HepG2 (cell line): ENCODE measurements around the gene LST1. TPM values are rescaled to one million over a fixed set of nuclear protein-coding genes. Genes with fewer than 3 reads are reported as not detected.

Experiments
- ATAC-seq: fragments of 200-7000 bp; cut with Tn5 transposase; 3 replicates; pipeline ENCODE4 v1.9.1; 2020; ENCODE audit warnings: mild to moderate bottlenecking, moderate library complexity
- BruUV-seq: library from RNA; stranded (reverse); fragments of 400-500 nt; replicated peaks from 2 replicates; lab custom pipeline; 2021; lab: Mats Ljungman, UMichigan
- CTCF ChIA-PET: fragments of 300-600 bp; formaldehyde crosslinking; extraction: SDS; loops from one replicate; lab custom pipeline; 2021; ENCODE audit warnings: low total read pairs, inconsistent platforms, low intra/inter-chr PET ratio; lab: Yijun Ruan, JAX
- POLR2A ChIA-PET: fragments of 350-600 bp; sonication (Branson Sonifier 250); formaldehyde crosslinking; loops from one replicate; lab custom pipeline; 2020; ENCODE audit warnings: antibody characterized with exemption, inconsistent platforms; lab: Yijun Ruan, JAX
- DNase-seq: peaks from one replicate; pipeline ENCODE4 v3.0.0-alpha.2; 2015; ENCODE audit warnings: low spot score
- FAIRE-seq: peaks from 3 replicates; lab custom pipeline; 2011; peaks lifted over from hg19 to GRCh38; lab: Jason Lieb, UNC
- H2AFZ ChIP-seq: one replicate; pipeline ENCODE4 v1.6.1; 2011; ENCODE audit warnings: low read length, inconsistent platforms
- H3K27ac ChIP-seq: fragments of 300-600 bp; 3 replicates; pipeline ENCODE4 v1.8.0; 2011; ENCODE audit warnings: mixed run types, mild to moderate bottlenecking, mixed read lengths, low read length, inconsistent platforms; ENCODE audit not compliant: insufficient read depth; ENCODE audit errors: extremely low read length
- H3K27me3 ChIP-seq, 2 experiments: fragments of 200-600 bp in 1 of 2; 2 replicates in 1 of 2; 3 replicates in 1 of 2; pipeline versions ENCODE4 v1.6.0 to v1.8.0; 2011; ENCODE audit warnings: low read length in 2 of 2, mild to moderate bottlenecking in 2 of 2, moderate library complexity in 2 of 2, inconsistent platforms in 1 of 2; ENCODE audit not compliant: insufficient read depth in 2 of 2, control insufficient read depth in 1 of 2
- H3K36me3 ChIP-seq, 2 experiments: fragments of 200-600 bp in 1 of 2; replicated peaks in 1 of 2; 2 replicates in 1 of 2; 3 replicates in 1 of 2; pipeline versions ENCODE4 v1.5.1 to v1.8.0; 2011; ENCODE audit warnings: low read length in 2 of 2, inconsistent platforms in 1 of 2; ENCODE audit not compliant: insufficient read depth in 2 of 2, control insufficient read depth in 1 of 2
- H3K4me1 ChIP-seq: 2 replicates; pipeline ENCODE4 v1.5.1; 2012; ENCODE audit warnings: low read length, inconsistent platforms; ENCODE audit not compliant: insufficient read depth
- H3K4me2 ChIP-seq: 2 replicates; pipeline ENCODE4 v1.6.0; 2011; ENCODE audit warnings: low read depth, low read length, inconsistent platforms
- H3K4me3 ChIP-seq, 3 experiments: fragments of 200-600 bp in 1 of 3; sonication (generic), shearing (Covaris generic) in 1 of 3; replicated peaks in 1 of 3; 2 replicates each; pipeline ENCODE4 v1.5.1; 2011 to 2016; ENCODE audit warnings: low read length in 3 of 3, inconsistent platforms in 2 of 3, low read depth in 2 of 3, mild to moderate bottlenecking in 2 of 3, control low read depth in 1 of 3, mixed read lengths in 1 of 3; ENCODE audit not compliant: insufficient read depth in 1 of 3
- H3K79me2 ChIP-seq: one replicate; pipeline ENCODE4 v1.6.1; 2011; ENCODE audit warnings: low read length, inconsistent platforms; ENCODE audit not compliant: insufficient read depth
- H3K9ac ChIP-seq: 2 replicates; pipeline ENCODE4 v1.6.0; 2011; ENCODE audit warnings: mild to moderate bottlenecking, low read depth, low read length, inconsistent platforms; ENCODE audit not compliant: insufficient read depth
- H3K9me3 ChIP-seq: 2 replicates; pipeline ENCODE4 v1.5.1; 2012; ENCODE audit warnings: mild to moderate bottlenecking, low read length
- H4K20me1 ChIP-seq: 2 replicates; pipeline ENCODE4 v1.6.0; 2011; ENCODE audit warnings: inconsistent platforms, mild to moderate bottlenecking, low read length, moderate library complexity; ENCODE audit not compliant: insufficient read depth
- AHR ChIP-seq: IDR thresholded peaks from 2 replicates; pipeline ENCODE4 v1.6.1; 2018; ENCODE audit warnings: missing genetic modification reagents, missing compliant biosample characterization
- ATAD3A ChIP-seq: sonication (generic); formaldehyde crosslinking; IDR thresholded peaks from 2 replicates; pipeline ENCODE4 v1.4.0; 2020; ENCODE audit warnings: missing genetic modification reagents
- BORCS8-MEF2B ChIP-seq: sonication (generic); formaldehyde crosslinking; IDR thresholded peaks from 2 replicates; pipeline ENCODE4 v1.8.0; 2022; ENCODE audit warnings: mild to moderate bottlenecking, missing genetic modification reagents
- CTCF ChIP-seq: sonication (generic); formaldehyde crosslinking; IDR thresholded peaks from 2 replicates; pipeline ENCODE4 v1.5.0; 2020; ENCODE audit warnings: mild to moderate bottlenecking, missing genetic modification reagents, moderate library complexity
- FOXK1 ChIP-seq: sonication (generic); formaldehyde crosslinking; IDR thresholded peaks from 2 replicates; pipeline ENCODE4 v1.4.0; 2020; ENCODE audit warnings: low read depth, missing genetic modification reagents, borderline replicate concordance
- HNRNPK ChIP-seq: fragments of 200-400 bp; formaldehyde crosslinking; IDR thresholded peaks from 2 replicates; pipeline ENCODE4 v1.6.1; 2018; ENCODE audit warnings: low read length, low read depth, moderate library complexity, mild to moderate bottlenecking; ENCODE audit not compliant: poor library complexity, severe bottlenecking
- JUND ChIP-seq: sonication (generic); formaldehyde crosslinking; IDR thresholded peaks from 2 replicates; pipeline ENCODE4 v1.8.0; 2022; ENCODE audit warnings: mild to moderate bottlenecking, missing genetic modification reagents
- KDM4B ChIP-seq: sonication (generic); formaldehyde crosslinking; IDR thresholded peaks from 2 replicates; pipeline ENCODE4 v1.4.0; 2020; ENCODE audit warnings: missing genetic modification reagents
- KLF6 ChIP-seq: IDR thresholded peaks from 2 replicates; pipeline ENCODE4 v1.8.0; 2016; ENCODE audit warnings: missing biosample characterization, missing genetic modification reagents
- MED1 ChIP-seq: sonication (generic); formaldehyde crosslinking; IDR thresholded peaks from 2 replicates; pipeline ENCODE4 v1.4.0; 2020; ENCODE audit warnings: missing genetic modification reagents
- MED8 ChIP-seq: sonication (generic); formaldehyde crosslinking; IDR thresholded peaks from 2 replicates; pipeline ENCODE4 v1.8.1; 2023; ENCODE audit warnings: mild to moderate bottlenecking, missing genetic modification reagents; ENCODE audit not compliant: insufficient replicate concordance
- NFRKB ChIP-seq: fragments of 450-650 bp; IDR thresholded peaks from 2 replicates; pipeline ENCODE4 v1.6.1; 2017
- PHF8 ChIP-seq: sonication (generic); formaldehyde crosslinking; IDR thresholded peaks from 2 replicates; pipeline ENCODE4 v1.5.0; 2020; ENCODE audit warnings: missing genetic modification reagents
- RARA ChIP-seq: IDR thresholded peaks from 2 replicates; pipeline ENCODE4 v1.6.1; 2016; ENCODE audit warnings: missing genetic modification reagents, missing compliant biosample characterization
- RNF2 ChIP-seq: fragments of 450-650 bp; conservative IDR thresholded peaks from 2 replicates; pipeline ENCODE4 v1.6.1; 2016; ENCODE audit warnings: low read depth
- SMAD3 ChIP-seq: sonication (generic); formaldehyde crosslinking; IDR thresholded peaks from 2 replicates; pipeline ENCODE4 v1.4.0; 2020; ENCODE audit warnings: missing genetic modification reagents
- SNRNP70 ChIP-seq: fragments of 200-400 bp; formaldehyde crosslinking; IDR thresholded peaks from 2 replicates; pipeline ENCODE4 v1.6.1; 2017; ENCODE audit warnings: mild to moderate bottlenecking, low read depth, low read length, moderate library complexity
- THAP11 ChIP-seq: IDR thresholded peaks from 2 replicates; pipeline ENCODE4 v1.6.1; 2016; ENCODE audit warnings: missing biosample characterization, missing genetic modification reagents
- U2AF2 ChIP-seq: fragments of 200-400 bp; formaldehyde crosslinking; IDR thresholded peaks from 2 replicates; pipeline ENCODE4 v1.6.1; 2017; ENCODE audit warnings: low read depth, mild to moderate bottlenecking, low read length
- ZIK1 ChIP-seq: sonication (generic); formaldehyde crosslinking; IDR thresholded peaks from 2 replicates; pipeline ENCODE4 v1.5.0; 2020; ENCODE audit warnings: mild to moderate bottlenecking, low read depth, missing genetic modification reagents, borderline replicate concordance
- ZNF18 ChIP-seq: sonication (generic); formaldehyde crosslinking; IDR thresholded peaks from 2 replicates; pipeline ENCODE4 v1.8.0; 2022; ENCODE audit warnings: mild to moderate bottlenecking, missing genetic modification reagents; ENCODE audit not compliant: insufficient replicate concordance
- ZNF598 ChIP-seq: sonication (generic); formaldehyde crosslinking; IDR thresholded peaks from 2 replicates; pipeline ENCODE4 v1.5.1; 2020; ENCODE audit warnings: mild to moderate bottlenecking, missing genetic modification reagents, borderline replicate concordance
- ZNF703 ChIP-seq: sonication (generic); formaldehyde crosslinking; IDR thresholded peaks from 2 replicates; pipeline ENCODE4 v1.5.1; 2020; ENCODE audit warnings: missing genetic modification reagents, mild to moderate bottlenecking, moderate library complexity, borderline replicate concordance
- WGBS: methylation state at CpG from one replicate; pipeline ENCODE4 v1.1.6; 2017; ENCODE audit warnings: low lambda C conversion rate; 5-methylcytosine and 5-hydroxymethylcytosine counted together
- in situ Hi-C: cut with HindIII; loops from 2 replicates; pipeline ENCODE4 v1.10.0; 2017; ENCODE audit warnings: low pct_unique_long_range_greater_than_20kb; ENCODE audit not compliant: extremely low pct_ligation_motif_present
- intact Hi-C: fragments of 100-400 bp; cut with micrococcal nuclease; formaldehyde crosslinking; loops from one replicate; pipeline ENCODE4 v1.10.0; 2022; ENCODE audit not compliant: unreplicated experiment
- polyA plus RNA-seq, 8 experiments: library from polyadenylated mRNA; depleted of rRNA in 3 of 8; stranded (reverse) in 7 of 8; unstranded in 1 of 8; fragments of >200 nt; fragmentation: Illumina TruSeq in 4 of 8; extraction: Trizol in 4 of 8; gene quantifications; 2 replicates each; pipeline versions ENCODE4 v1.2.1 to v1.2.3, GENCODE V29; 2011 to 2016; ENCODE audit warnings: low read depth in 4 of 8, missing spikeins in 1 of 8, mixed read lengths in 1 of 8; ENCODE audit not compliant: insufficient read depth in 1 of 8
- total RNA-seq, 5 experiments: library from RNA; depleted of rRNA; stranded (reverse); fragments of >200 nt; fragmentation: Illumina TruSeq; extraction: Trizol; gene quantifications; 2 replicates each; pipeline ENCODE4 v1.2.3, GENCODE V29; 2016; ENCODE audit warnings: low read depth in 1 of 5

Gene LST1
- total and polyA plus RNA-seq, 2 of the 13 experiments (the other 11 are each of a cell fraction or from before 2014, with no cell fraction given) = not detected

DNA sequence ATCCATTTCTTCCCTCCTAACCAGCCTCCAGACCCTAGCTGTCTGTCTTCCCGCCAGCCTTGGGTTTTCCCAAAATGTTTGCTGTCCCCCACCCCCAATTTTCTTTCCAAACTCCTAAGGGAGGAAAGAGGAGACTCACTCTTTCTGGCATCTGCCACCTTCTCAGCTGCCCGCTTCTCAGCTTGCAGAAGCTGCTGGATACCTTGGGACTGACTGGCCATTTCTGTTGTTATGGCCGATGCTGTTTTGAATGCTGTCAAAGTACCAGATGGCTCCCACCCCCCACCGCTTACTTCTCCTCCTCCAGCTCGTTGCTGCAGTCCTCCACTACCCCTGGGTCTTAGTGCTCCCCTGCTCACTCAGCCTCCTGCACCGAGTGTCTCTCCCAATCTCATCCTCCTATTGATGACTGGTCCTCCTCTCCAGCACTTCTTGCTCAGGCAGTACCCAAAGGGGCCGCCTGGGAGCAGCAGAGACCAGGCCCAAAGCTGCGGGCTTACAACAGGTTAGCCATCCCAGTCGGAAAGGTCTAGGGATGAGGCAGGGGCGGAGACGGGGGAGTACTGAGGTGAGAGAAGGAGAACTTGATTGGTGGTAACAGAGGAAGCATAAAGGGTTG, 39.6 kb upstream of the LST1 start, which contains the start of gene ATP6V1G2:
Gene ATP6V1G2, minus strand, starts transcription at position 270 of the 619 bp plus-strand sequence. Its CDS starts 49 bp downstream, at position 221.
- Histone ChIP-seq H3K4me1 (peaks cover 43% of the 10 kb centered on the region), H4K20me1 (no peaks in the 10 kb centered on the region), H3K79me2 (peaks cover 23% of the 10 kb centered on the region), H3K36me3 (peaks cover 3 to 6% of the 10 kb centered on the region in 2 experiments), H3K27me3 (no peaks in the 10 kb centered on the region; a peak in 1 of 5 replicates), H2AFZ (peak within 1 kb of the TSS; percentile 81), H3K27ac (peak within 1 kb of the TSS; percentile 64), H3K4me3 (peak within 1 kb of the TSS; percentile 74 to 93 (median 76)), H3K9me3 (no peaks in the 10 kb centered on the region), H3K9ac (peak within 1 kb of the TSS; percentile 79), H3K4me2 (peak within 1 kb of the TSS; percentile 91)
- intact Hi-C loops = loop anchor here (1.0 to 10.0 kb wide), 4 partner anchors 36 to 108 kb away; partner anchors contain the start of genes APOM, BAG6 and LTB
- FAIRE-seq (peak; percentile 68), ATAC-seq (peak; percentile 84), DNase-seq (peak; percentile 92)
- in situ Hi-C loops = loop anchor here (5.0 kb wide), 1 partner anchor 51 kb away; no protein-coding TSS in a partner anchor
- CTCF ChIA-PET = interaction anchor here (1.0 to 3.6 kb wide), 3 partner anchors 34 to 53 kb away, joined by 5 to 84 read pairs (median 10); no protein-coding TSS in a partner anchor
- POLR2A ChIA-PET = interaction anchor here (0.5 to 4.6 kb wide), 8 partner anchors 28 to 288 kb away, joined by 3 to 36 read pairs (median 5); partner anchors contain the start of genes APOM, BAG6 and TNF
- no TSS peak for BruUV-seq
- 13% methylated on average over 11 of the region's 11 CpGs for WGBS
- no peak for TF ChIP-seq ZNF703
- no peak for TF ChIP-seq ATAD3A (CRISPR knock-in tag)
- no peak for TF ChIP-seq U2AF2
- no peak for TF ChIP-seq NFRKB
- no peak for TF ChIP-seq PHF8
- peak; percentile 72; the same call in 1 of the 2 replicates for TF ChIP-seq BORCS8-MEF2B (CRISPR knock-in tag)
- peak; percentile 99 for TF ChIP-seq CTCF (CRISPR knock-in tag)
- TF ChIP-seq KLF6 = 0 out of 2 replicates have a peak, but pooled peaks have one; percentile 30
- TF ChIP-seq FOXK1 (CRISPR knock-in tag) = 0 out of 2 replicates have a peak, but pooled peaks have one; percentile 49
- TF ChIP-seq ZNF598 (CRISPR knock-in tag) = no peak
- TF ChIP-seq THAP11 (CRISPR knock-in tag) = peak; percentile 63; the same call in 1 of the 2 replicates
- 0 out of 2 replicates have a peak, but pooled peaks have one; percentile 26 for TF ChIP-seq ZIK1 (CRISPR knock-in tag)
- TF ChIP-seq MED8 (CRISPR knock-in tag) = no peak
- TF ChIP-seq KDM4B = no peak
- no peak; the same call in 1 of the 2 replicates for TF ChIP-seq MED1
- no peak for TF ChIP-seq ZNF18 (CRISPR knock-in tag)
- no peak for TF ChIP-seq JUND (CRISPR knock-in tag)
- 0 out of 2 replicates have a peak, but pooled peaks have one; percentile 37 for TF ChIP-seq RNF2
- TF ChIP-seq HNRNPK = peak; percentile 37
- peak; percentile 79; the same call in 1 of the 2 replicates for TF ChIP-seq SMAD3 (CRISPR knock-in tag)
- TF ChIP-seq SNRNP70 = no peak
- no peak for TF ChIP-seq RARA
- peak; percentile 72; the same call in 1 of the 2 replicates for TF ChIP-seq AHR (CRISPR knock-in tag)
